ENCODE results near the gene CCNG2.

- no peak for TF ChIP-seq CTCF (IDR thresholded peaks at IDR 0.05; ENCODE audit: insufficient read depth, low read length)
- no peak for TF ChIP-seq POLR2AphosphoS5 (IDR thresholded peaks at IDR 0.05; ENCODE audit: low read depth)
- TF ChIP-seq REST (IDR thresholded peaks at IDR 0.05; ENCODE audit: insufficient replicate concordance, low read depth), result no peak
- no peak for TF ChIP-seq GABPA (IDR thresholded peaks at IDR 0.05; ENCODE audit: low read depth)
- no peak for TF ChIP-seq SPI1 (IDR thresholded peaks at IDR 0.05; ENCODE audit: borderline replicate concordance, low read depth)
Observed at GRCh38 chr4:77158487-77158861, 1.5 kb downstream of the CCNG2 start.
